Measurements from ENCODE around the gene FBXL17.

DNA sequence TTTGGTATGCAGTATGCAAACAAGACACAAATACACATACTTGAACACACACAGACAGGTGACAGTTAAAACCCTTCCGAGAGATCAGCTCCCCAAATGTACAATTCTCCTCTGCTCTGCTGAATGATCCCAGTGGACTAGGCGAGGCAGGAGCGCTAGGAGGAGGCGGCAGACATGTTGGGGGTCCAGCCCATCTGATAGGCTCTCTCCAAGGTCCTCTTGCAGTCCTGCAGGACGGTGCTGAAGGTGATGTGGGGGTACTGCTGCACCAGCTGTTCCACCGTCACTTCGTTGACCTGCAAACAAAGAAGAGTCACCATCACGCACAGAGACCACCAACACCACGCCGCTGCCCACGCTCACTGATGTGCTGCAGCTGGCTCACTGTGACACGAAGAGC is 520.3 kb downstream of the FBXL17 start:
- TF ChIP-seq CTCF (conservative IDR thresholded peaks at IDR 0.05; ENCODE audit: low read length) (no peak), EZH2phosphoT487 (IDR thresholded peaks at IDR 0.05; ENCODE audit: borderline replicate concordance) (no peak)
